ENCODE results near the gene GPATCH8. TPM values are rescaled to one million over a fixed set of nuclear protein-coding genes. Genes with fewer than 3 reads are reported as not detected.

GPATCH8 gene
- total RNA-seq, 5 donors from 2014 or later (not counting 1 experiment from before 2014, with no cell fraction given): 68.1 to 86.0 (median 69.0) TPM

DNA sequence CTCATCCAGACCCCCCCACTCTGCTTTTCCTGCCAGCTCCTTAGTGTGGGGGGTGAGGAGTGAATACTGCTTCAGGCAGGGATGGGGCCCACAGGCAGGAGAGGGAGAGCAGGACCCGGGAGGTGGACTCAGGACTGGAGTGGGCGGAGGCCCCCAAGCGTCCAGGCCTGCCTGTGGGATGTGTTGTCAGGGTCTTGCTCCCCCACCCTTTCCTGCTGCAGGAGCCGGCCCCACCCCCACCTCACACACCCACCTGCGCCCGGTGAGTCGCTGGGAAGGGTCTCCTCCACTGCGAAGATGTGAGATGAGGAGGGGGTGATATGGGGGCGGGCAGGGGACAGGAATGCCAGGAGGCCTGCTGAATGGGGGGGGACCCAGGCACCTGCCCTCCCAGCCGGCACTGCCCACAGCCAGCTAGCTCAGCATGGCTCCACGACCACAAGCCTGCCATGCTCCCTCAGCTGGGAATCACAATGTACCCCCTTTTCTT, 140.7 kb downstream of the GPATCH8 start:
- ChIA-PET POLR2A (interaction anchor here in 1 of 2 donors (0.7 kb wide), 1 partner anchor 199 kb away, joined by 3 read pairs; no protein-coding TSS in a partner anchor), CTCF (interaction anchor here in 1 of 2 donors (1.3 kb wide), 1 partner anchor 23 kb away, joined by 6 read pairs; no protein-coding TSS in a partner anchor)
- Mint-ChIP-seq H3K36me3 (no peaks in the 10 kb centered on the region), H3K9me3 (no peaks in the 10 kb centered on the region), H3K4me1 (peaks cover 6 to 11% (median 7%) of the 10 kb centered on the region in 3 donors), H3K27ac (no peak overlapping the region), H3K27me3 (peaks cover 18 to 31% of the 10 kb centered on the region in 2 donors), H3K4me3 (peak overlapping the region in 2 of 3 donors; percentile 50 to 74)
- Histone ChIP-seq H3K27me3 (replicated peaks in 1 of 2; ENCODE audit: control insufficient read depth in 2 of 2, extremely low read depth in 1 of 2, insufficient read depth in 2 of 2, low read length in 1 of 2) (peaks cover 3 to 47% of the 10 kb centered on the region in 2 experiments), H3K27ac (ENCODE audit: low read length) (no peak overlapping the region), H3K9me3 (no peaks in the 10 kb centered on the region), H3K4me1 (ENCODE audit: control insufficient read depth in 1 of 2, extremely low read depth in 1 of 2, insufficient read depth in 2 of 2, low read length in 2 of 2) (peaks cover 0 to 13% of the 10 kb centered on the region in 2 experiments), H3K4me3 (ENCODE audit: control insufficient read depth in 1 of 2, extremely low read depth in 1 of 2, low read length in 1 of 2) (no peak overlapping the region), H3K36me3 (ENCODE audit: control insufficient read depth in 2 of 2, extremely low read depth in 1 of 2, insufficient read depth in 1 of 2, low read length in 1 of 2) (no peaks in the 10 kb centered on the region)
- 38% methylated on average over 3 of the region's 11 CpGs for WGBS (ENCODE audit: insufficient coverage)
- ATAC-seq (replicated peaks in 1 of 4) (no peak), DNase-seq (no peak)

DNA sequence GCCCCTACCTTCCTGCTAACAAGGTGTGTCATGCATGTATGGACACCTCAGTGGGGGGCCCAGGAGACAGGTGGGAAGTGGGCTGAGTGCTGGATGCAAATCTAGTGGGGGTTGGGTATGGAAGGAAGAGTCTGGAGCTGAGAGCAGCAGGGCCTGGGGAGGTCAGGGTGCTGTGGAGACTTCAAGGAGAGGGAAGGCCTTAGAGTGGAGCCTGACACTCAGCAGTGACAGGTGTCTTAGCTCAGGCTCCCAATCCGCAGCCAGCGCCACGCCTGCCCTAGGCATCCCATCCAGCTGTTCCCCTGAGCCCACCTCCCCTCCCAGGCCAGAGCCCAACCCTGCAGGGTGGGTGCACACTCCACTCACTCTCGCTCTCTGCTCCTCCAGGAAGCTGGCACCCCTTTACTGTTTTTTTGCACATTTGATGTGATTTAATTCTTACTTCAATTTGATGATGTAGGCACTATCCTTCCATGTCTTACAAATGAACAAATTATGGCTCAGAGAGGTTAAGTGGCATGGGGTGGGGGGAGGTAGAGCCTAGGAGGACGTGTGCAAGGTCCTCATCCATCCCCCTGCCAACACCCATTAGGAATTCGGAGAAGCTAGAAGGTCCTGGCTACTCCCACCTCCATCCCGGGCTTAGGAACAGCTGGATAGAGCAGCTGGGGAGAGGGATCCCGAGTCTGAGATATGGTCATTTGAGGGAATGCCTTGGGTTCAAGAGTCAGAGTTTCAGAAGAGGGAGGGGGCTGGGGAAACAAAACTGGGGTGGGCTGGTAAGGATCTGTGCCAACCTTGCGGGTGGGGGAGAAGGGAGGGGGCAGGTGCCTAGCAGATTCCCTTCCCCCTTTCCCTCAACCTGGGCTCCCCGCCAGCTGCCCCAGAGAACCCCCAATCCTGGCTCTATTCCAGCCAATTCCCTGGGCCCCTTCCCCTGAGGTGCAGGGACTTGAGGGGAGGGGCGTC, 141.6 kb downstream of the GPATCH8 start:
- Histone ChIP-seq H3K27me3 (replicated peaks in 1 of 2; ENCODE audit: control insufficient read depth in 2 of 2, extremely low read depth in 1 of 2, insufficient read depth in 2 of 2, low read length in 1 of 2) (peaks cover 3 to 43% of the 10 kb centered on the region in 2 experiments), H3K4me3 (ENCODE audit: control insufficient read depth in 1 of 2, extremely low read depth in 1 of 2, low read length in 1 of 2) (no peak overlapping the region), H3K4me1 (ENCODE audit: control insufficient read depth in 1 of 2, extremely low read depth in 1 of 2, insufficient read depth in 2 of 2, low read length in 2 of 2) (peaks cover 0 to 13% of the 10 kb centered on the region in 2 experiments), H3K36me3 (ENCODE audit: control insufficient read depth in 2 of 2, extremely low read depth in 1 of 2, insufficient read depth in 1 of 2, low read length in 1 of 2) (no peaks in the 10 kb centered on the region), H3K9me3 (no peaks in the 10 kb centered on the region), H3K27ac (ENCODE audit: low read length) (no peak overlapping the region)
- POLR2A ChIA-PET: no interaction called here
- no peak overlapping the region for H3K27ac Mint-ChIP-seq
- H3K36me3 Mint-ChIP-seq: no peaks in the 10 kb centered on the region
- peaks cover 12 to 23% of the 10 kb centered on the region in 2 donors for H3K27me3 Mint-ChIP-seq
- 95% methylated on average over 3 of the region's 11 CpGs for WGBS (ENCODE audit: insufficient coverage)
- CTCF ChIA-PET: interaction anchor here in 1 of 2 donors (0.6 kb wide), 2 partner anchors 28 to 244 kb away, joined by 3 to 6 read pairs; partner anchors contain the start of gene ITGA2B
- DNase-seq (no peak), ATAC-seq (replicated peaks in 1 of 4) (no peak)
- H3K9me3 Mint-ChIP-seq: no peaks in the 10 kb centered on the region
- H3K4me3 Mint-ChIP-seq: no peak overlapping the region
- peaks cover 6 to 11% (median 7%) of the 10 kb centered on the region in 3 donors for H3K4me1 Mint-ChIP-seq

GRCh38 chr17:44360826-44361225, 142.4 kb downstream of the GPATCH8 start:
- H3K9me3 Mint-ChIP-seq: no peaks in the 10 kb centered on the region
- H3K4me1 ChIP-seq (ENCODE audit: control insufficient read depth in 1 of 2, extremely low read depth in 1 of 2, insufficient read depth in 2 of 2, low read length in 2 of 2): peaks cover 0 to 13% of the 10 kb centered on the region in 2 experiments
- 84% methylated on average over 3 of the region's 5 CpGs for WGBS (ENCODE audit: insufficient coverage)
- H3K4me1 Mint-ChIP-seq: peaks cover 6 to 11% (median 7%) of the 10 kb centered on the region in 3 donors
- H3K4me3 ChIP-seq (ENCODE audit: control insufficient read depth in 1 of 2, extremely low read depth in 1 of 2, low read length in 1 of 2): no peak overlapping the region
- ChIA-PET POLR2A (no interaction called here), CTCF (interaction anchor here (0.6 kb wide), 2 partner anchors 29 to 191 kb away, joined by 3 to 5 read pairs; partner anchors contain the start of gene ITGA2B (in 1 of the 2))
- no peaks in the 10 kb centered on the region for H3K9me3 ChIP-seq
- no peak overlapping the region for H3K27ac Mint-ChIP-seq
- H3K27ac ChIP-seq (ENCODE audit: low read length): no peak overlapping the region
- no peaks in the 10 kb centered on the region for H3K36me3 ChIP-seq (ENCODE audit: control insufficient read depth in 2 of 2, extremely low read depth in 1 of 2, insufficient read depth in 1 of 2, low read length in 1 of 2)
- peaks cover 0 to 42% of the 10 kb centered on the region in 2 experiments for H3K27me3 ChIP-seq (replicated peaks in 1 of 2; ENCODE audit: control insufficient read depth in 2 of 2, extremely low read depth in 1 of 2, insufficient read depth in 2 of 2, low read length in 1 of 2)
- H3K4me3 Mint-ChIP-seq: no peak overlapping the region
- H3K36me3 Mint-ChIP-seq: no peaks in the 10 kb centered on the region
- peaks cover 9 to 17% of the 10 kb centered on the region in 2 donors for H3K27me3 Mint-ChIP-seq
- DNase-seq (no peak), ATAC-seq (replicated peaks in 1 of 4) (no peak)

DNA sequence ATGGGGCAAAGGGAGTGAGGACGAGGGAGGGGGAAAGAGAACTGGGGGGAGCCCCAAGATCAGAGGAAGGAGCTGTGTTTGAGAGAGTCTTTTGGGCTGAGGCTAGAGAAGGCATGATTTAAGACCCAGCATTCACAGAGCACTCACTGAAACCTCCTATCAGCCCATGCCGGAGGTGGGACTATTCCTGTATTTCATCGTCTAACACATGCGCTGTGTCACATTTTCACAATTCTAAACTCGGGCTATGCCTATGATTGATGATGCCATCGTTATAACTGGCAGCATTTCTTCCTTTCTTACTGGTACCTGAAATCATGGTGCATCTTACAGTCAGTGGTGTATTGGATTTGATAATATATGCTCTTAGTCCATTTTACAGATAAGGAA, 143.1 kb downstream of the GPATCH8 start:
- ATAC-seq (replicated peaks in 1 of 4): no peak

GRCh38 chr17:44359458-44360143, 143.6 kb downstream of the GPATCH8 start:
- Histone ChIP-seq H3K36me3 (ENCODE audit: control insufficient read depth in 2 of 2, extremely low read depth in 1 of 2, insufficient read depth in 1 of 2, low read length in 1 of 2) (no peaks in the 10 kb centered on the region), H3K27ac (ENCODE audit: low read length) (no peak overlapping the region), H3K4me3 (ENCODE audit: control insufficient read depth in 1 of 2, extremely low read depth in 1 of 2, low read length in 1 of 2) (no peak overlapping the region), H3K9me3 (no peaks in the 10 kb centered on the region), H3K4me1 (ENCODE audit: control insufficient read depth in 1 of 2, extremely low read depth in 1 of 2, insufficient read depth in 2 of 2, low read length in 2 of 2) (peaks cover 0 to 13% of the 10 kb centered on the region in 2 experiments), H3K27me3 (replicated peaks in 1 of 2; ENCODE audit: control insufficient read depth in 2 of 2, extremely low read depth in 1 of 2, insufficient read depth in 2 of 2, low read length in 1 of 2) (peaks cover 0 to 40% of the 10 kb centered on the region in 2 experiments)
- no peak for DNase-seq
- 76% methylated on average over 5 of the region's 14 CpGs for WGBS (ENCODE audit: insufficient coverage)
- Mint-ChIP-seq H3K9me3 (no peaks in the 10 kb centered on the region), H3K27me3 (peaks cover 0 to 12% of the 10 kb centered on the region in 2 donors), H3K4me1 (peaks cover 6 to 13% (median 7%) of the 10 kb centered on the region in 3 donors), H3K27ac (no peak overlapping the region), H3K36me3 (no peaks in the 10 kb centered on the region), H3K4me3 (no peak overlapping the region)
- ChIA-PET POLR2A (interaction anchor here in 1 of 2 donors (0.6 kb wide), 1 partner anchor 999 kb away, joined by 3 read pairs; no protein-coding TSS in a partner anchor), CTCF (interaction anchor here in 1 of 2 donors (0.6 kb wide), 1 partner anchor 24 kb away, joined by 4 read pairs; no protein-coding TSS in a partner anchor)
- no peak for ATAC-seq (replicated peaks in 1 of 4)

More for the DNA sequence above, 143.1 kb downstream of the GPATCH8 start:
- Histone ChIP-seq H3K4me3 (ENCODE audit: control insufficient read depth in 1 of 2, extremely low read depth in 1 of 2, low read length in 1 of 2) (no peak overlapping the region), H3K36me3 (ENCODE audit: control insufficient read depth in 2 of 2, extremely low read depth in 1 of 2, insufficient read depth in 1 of 2, low read length in 1 of 2) (no peaks in the 10 kb centered on the region), H3K27ac (ENCODE audit: low read length) (no peak overlapping the region), H3K9me3 (no peaks in the 10 kb centered on the region), H3K27me3 (replicated peaks in 1 of 2; ENCODE audit: control insufficient read depth in 2 of 2, extremely low read depth in 1 of 2, insufficient read depth in 2 of 2, low read length in 1 of 2) (peaks cover 0 to 43% of the 10 kb centered on the region in 2 experiments), H3K4me1 (ENCODE audit: control insufficient read depth in 1 of 2, extremely low read depth in 1 of 2, insufficient read depth in 2 of 2, low read length in 2 of 2) (peaks cover 0 to 13% of the 10 kb centered on the region in 2 experiments)
- CTCF ChIA-PET: interaction anchor here (0.6 kb wide), 2 partner anchors 25 to 191 kb away, joined by 4 to 5 read pairs; no protein-coding TSS in a partner anchor
- POLR2A ChIA-PET: no interaction called here
- Mint-ChIP-seq H3K9me3 (no peaks in the 10 kb centered on the region), H3K36me3 (no peaks in the 10 kb centered on the region), H3K4me1 (peaks cover 6 to 12% (median 7%) of the 10 kb centered on the region in 3 donors), H3K27me3 (peaks cover 4 to 16% of the 10 kb centered on the region in 2 donors), H3K4me3 (no peak overlapping the region), H3K27ac (no peak overlapping the region)
- no CpG with 5 or more reads among the region's 6 CpGs for WGBS (ENCODE audit: insufficient coverage)
- DNase-seq: no peak

DNA sequence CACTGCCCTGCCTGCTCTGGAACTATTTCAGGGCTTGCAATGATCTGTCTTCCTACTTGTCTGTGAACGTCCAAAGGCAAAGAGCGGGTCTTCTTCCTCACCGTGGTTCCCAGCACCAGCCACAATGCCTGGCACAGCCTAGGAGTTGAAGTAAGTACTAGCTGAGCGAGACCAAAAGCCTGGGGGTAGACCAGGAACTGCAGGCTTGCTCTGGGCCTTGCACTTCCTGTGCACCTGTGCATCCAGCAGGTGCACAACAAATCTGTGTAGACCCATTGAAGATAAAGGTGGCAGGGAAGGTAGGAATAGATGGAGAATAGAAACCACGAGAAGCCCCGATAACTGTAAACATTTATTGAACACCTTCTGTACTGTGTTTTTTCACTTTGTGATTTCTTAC, 144.2 kb downstream of the GPATCH8 start:
- H3K4me1 Mint-ChIP-seq: peaks cover 6 to 13% (median 7%) of the 10 kb centered on the region in 3 donors
- 16% methylated on average over 4 of the region's 6 CpGs for WGBS (ENCODE audit: insufficient coverage)
- no peak overlapping the region for H3K4me3 ChIP-seq (ENCODE audit: control insufficient read depth in 1 of 2, extremely low read depth in 1 of 2, low read length in 1 of 2)
- H3K27ac Mint-ChIP-seq: no peak overlapping the region
- no peak for DNase-seq
- no peaks in the 10 kb centered on the region for H3K36me3 ChIP-seq (ENCODE audit: control insufficient read depth in 2 of 2, extremely low read depth in 1 of 2, insufficient read depth in 1 of 2, low read length in 1 of 2)
- peaks cover 0 to 41% of the 10 kb centered on the region in 2 experiments for H3K27me3 ChIP-seq (replicated peaks in 1 of 2; ENCODE audit: control insufficient read depth in 2 of 2, extremely low read depth in 1 of 2, insufficient read depth in 2 of 2, low read length in 1 of 2)
- no peaks in the 10 kb centered on the region for H3K9me3 ChIP-seq
- H3K27ac ChIP-seq (ENCODE audit: low read length): no peak overlapping the region
- no peaks in the 10 kb centered on the region for H3K9me3 Mint-ChIP-seq
- CTCF ChIA-PET: no interaction called here
- no peak overlapping the region for H3K4me3 Mint-ChIP-seq
- peaks cover 0 to 12% of the 10 kb centered on the region in 2 donors for H3K27me3 Mint-ChIP-seq
- no peak for ATAC-seq (replicated peaks in 1 of 4)
- POLR2A ChIA-PET: no interaction called here
- peaks cover 0 to 13% of the 10 kb centered on the region in 2 experiments for H3K4me1 ChIP-seq (ENCODE audit: control insufficient read depth in 1 of 2, extremely low read depth in 1 of 2, insufficient read depth in 2 of 2, low read length in 2 of 2)
- H3K36me3 Mint-ChIP-seq: no peaks in the 10 kb centered on the region
